ENCODE data around the gene GLRX.

The GLRX gene

GRCh38 chr5:95804736-95805539 lies 17.6 kb downstream of the GLRX start:
- no peak for DNase-seq
- no peak overlapping the region for H3K4me3 ChIP-seq (ENCODE audit: low read depth, low read length)
- no peak for TF ChIP-seq CTCF (IDR thresholded peaks at IDR 0.05; ENCODE audit: low read depth, low read length)
- no peak overlapping the region for H3K27ac ChIP-seq
- H3K9me3 ChIP-seq (ENCODE audit: severe bottlenecking): no peaks in the 10 kb centered on the region
- no peaks in the 10 kb centered on the region for H3K36me3 ChIP-seq
- no peaks in the 10 kb centered on the region for H3K27me3 ChIP-seq (ENCODE audit: insufficient read depth, low read depth, severe bottlenecking)

GRCh38 chr5:95803271-95804148 lies 19.0 kb downstream of the GLRX start:
- no peak overlapping the region for H3K27ac ChIP-seq
- H3K27me3 ChIP-seq (ENCODE audit: insufficient read depth, low read depth, severe bottlenecking): no peaks in the 10 kb centered on the region
- no peaks in the 10 kb centered on the region for H3K9me3 ChIP-seq (ENCODE audit: severe bottlenecking)
- TF ChIP-seq CTCF (IDR thresholded peaks at IDR 0.05; ENCODE audit: low read depth, low read length): no peak
- DNase-seq: no peak
- no peak overlapping the region for H3K4me3 ChIP-seq (ENCODE audit: low read depth, low read length)
- no peaks in the 10 kb centered on the region for H3K36me3 ChIP-seq

- H3K27me3 ChIP-seq (ENCODE audit: insufficient read depth, low read depth, severe bottlenecking): no peaks in the 10 kb centered on the region
- DNase-seq: no peak
- H3K36me3 ChIP-seq: no peaks in the 10 kb centered on the region
- TF ChIP-seq CTCF (IDR thresholded peaks at IDR 0.05; ENCODE audit: low read depth, low read length): no peak
- H3K27ac ChIP-seq: no peak overlapping the region
- H3K9me3 ChIP-seq (ENCODE audit: severe bottlenecking): no peaks in the 10 kb centered on the region
- no peak overlapping the region for H3K4me3 ChIP-seq (ENCODE audit: low read depth, low read length)
Measured at GRCh38 chr5:95801961-95802360, 20.6 kb downstream of the GLRX start.

GRCh38 chr5:95801532-95801931 lies 21.0 kb downstream of the GLRX start:
- no peak for DNase-seq
- no peak for TF ChIP-seq CTCF (IDR thresholded peaks at IDR 0.05; ENCODE audit: low read depth, low read length)
- Histone ChIP-seq H3K9me3 (ENCODE audit: severe bottlenecking) (no peaks in the 10 kb centered on the region), H3K4me3 (ENCODE audit: low read depth, low read length) (no peak overlapping the region), H3K27ac (no peak overlapping the region), H3K27me3 (ENCODE audit: insufficient read depth, low read depth, severe bottlenecking) (no peaks in the 10 kb centered on the region), H3K36me3 (no peaks in the 10 kb centered on the region)

- TF ChIP-seq CTCF (IDR thresholded peaks at IDR 0.05; ENCODE audit: low read depth, low read length): no peak
- H3K36me3 ChIP-seq: no peaks in the 10 kb centered on the region
- H3K27ac ChIP-seq: no peak overlapping the region
- no peaks in the 10 kb centered on the region for H3K9me3 ChIP-seq (ENCODE audit: severe bottlenecking)
- no peak overlapping the region for H3K4me3 ChIP-seq (ENCODE audit: low read depth, low read length)
- no peaks in the 10 kb centered on the region for H3K27me3 ChIP-seq (ENCODE audit: insufficient read depth, low read depth, severe bottlenecking)
- DNase-seq: no peak
Measured at GRCh38 chr5:95800553-95800952, 22.0 kb downstream of the GLRX start.
